GM23248 (cell line): Measurements from ENCODE around the gene EIF3D. TPM values are rescaled to one million over a fixed set of nuclear protein-coding genes. Genes with fewer than 3 reads are reported as not detected.

Source experiments
- DNase-seq: peaks from one replicate; pipeline ENCODE4 v3.0.0-alpha.2; 2015
- H2AFZ ChIP-seq: fragments of 200-600 bp; sonication (generic); 2 replicates; pipeline ENCODE4 v1.6.1; 2016; ENCODE audit warnings: antibody characterized with exemption
- H3F3A ChIP-seq: fragments of 200-600 bp; sonication (generic); 2 replicates; pipeline ENCODE4 v1.6.1; 2016; ENCODE audit warnings: mild to moderate bottlenecking, antibody characterized with exemption, mixed run types; ENCODE audit not compliant: insufficient read depth
- H3K27ac ChIP-seq: fragments of 200-600 bp; sonication (generic); 2 replicates; pipeline ENCODE4 v1.5.1; 2016; ENCODE audit warnings: mild to moderate bottlenecking
- H3K27me3 ChIP-seq: fragments of 200-600 bp; sonication (generic); replicated peaks from 2 replicates; pipeline ENCODE4 v1.6.1; 2016; ENCODE audit warnings: mild to moderate bottlenecking; ENCODE audit not compliant: insufficient read depth
- H3K36me3 ChIP-seq: fragments of 200-600 bp; sonication (generic); 2 replicates; pipeline ENCODE4 v1.6.1; 2016; ENCODE audit warnings: low read depth, mild to moderate bottlenecking
- H3K4me1 ChIP-seq: fragments of 200-600 bp; sonication (generic); 2 replicates; pipeline ENCODE4 v1.6.1; 2016; ENCODE audit warnings: mild to moderate bottlenecking; ENCODE audit not compliant: insufficient read depth
- H3K4me2 ChIP-seq: fragments of 200-600 bp; sonication (generic); one replicate; pipeline ENCODE4 v1.6.1; 2016; ENCODE audit warnings: mild to moderate bottlenecking; ENCODE audit not compliant: unreplicated experiment
- H3K4me3 ChIP-seq: fragments of 200-600 bp; sonication (generic); 2 replicates; pipeline ENCODE4 v1.5.1; 2016; ENCODE audit warnings: mild to moderate bottlenecking
- H3K79me2 ChIP-seq: fragments of 200-600 bp; sonication (generic); 2 replicates; pipeline ENCODE4 v1.6.1; 2016; ENCODE audit warnings: mild to moderate bottlenecking; ENCODE audit not compliant: insufficient read depth
- H3K9ac ChIP-seq: fragments of 200-600 bp; sonication (generic); 2 replicates; pipeline ENCODE4 v1.6.1; 2016; ENCODE audit warnings: mild to moderate bottlenecking
- H3K9me2 ChIP-seq: fragments of 200-600 bp; sonication (generic); 2 replicates; pipeline ENCODE4 v1.6.1; 2016; ENCODE audit warnings: mixed run types, mild to moderate bottlenecking, moderate library complexity; ENCODE audit not compliant: insufficient read depth
- H3K9me3 ChIP-seq: fragments of 200-600 bp; sonication (generic); one replicate; pipeline ENCODE4 v1.6.1; 2017; ENCODE audit warnings: low read depth
- H4K20me1 ChIP-seq: fragments of 200-600 bp; sonication (generic); 2 replicates; pipeline ENCODE4 v1.6.0; 2016; ENCODE audit not compliant: insufficient read depth
- EZH2 ChIP-seq: fragments of 200-600 bp; sonication (generic); IDR thresholded peaks from 2 replicates; pipeline ENCODE4 v1.6.1; 2018; ENCODE audit warnings: antibody characterized with exemption, mild to moderate bottlenecking; ENCODE audit not compliant: insufficient read depth, poor library complexity, severe bottlenecking
- EZH2phosphoT487 ChIP-seq: fragments of 200-600 bp; sonication (generic); IDR thresholded peaks from 2 replicates; pipeline ENCODE4 v1.6.1; 2018; ENCODE audit warnings: antibody characterized with exemption, moderate library complexity, mild to moderate bottlenecking, low read depth; ENCODE audit not compliant: insufficient read depth
- WGBS, 2 experiments: methylation state at CpG; one replicate each; pipeline ENCODE4 v1.1.6; 2015 to 2017; ENCODE audit warnings: low lambda C conversion rate in 2 of 2, low coverage in 1 of 2; ENCODE audit errors: missing lambda C conversion rate in 2 of 2; 5-methylcytosine and 5-hydroxymethylcytosine counted together
- in situ Hi-C: fragments of 300-500 bp; cut with MboI; formaldehyde crosslinking; loops from 2 replicates; pipeline ENCODE4 v1.15.0; 2020
- polyA plus RNA-seq: library from polyadenylated mRNA; unstranded; fragments of >200 nt; fragmentation: Nextera tagmentation; extraction: Ambion mirVana; gene quantifications from 2 replicates; pipeline ENCODE4 v1.2.1, GENCODE V29; 2016
- total RNA-seq: library from RNA; depleted of rRNA; stranded (reverse); fragments of >200 nt; shearing (Covaris generic); gene quantifications from 2 replicates; pipeline ENCODE4 v1.2.3, GENCODE V29; 2014

The EIF3D gene
- total and polyA plus RNA-seq, 2 experiments from 2014 or later: 122 to 377 TPM

DNA sequence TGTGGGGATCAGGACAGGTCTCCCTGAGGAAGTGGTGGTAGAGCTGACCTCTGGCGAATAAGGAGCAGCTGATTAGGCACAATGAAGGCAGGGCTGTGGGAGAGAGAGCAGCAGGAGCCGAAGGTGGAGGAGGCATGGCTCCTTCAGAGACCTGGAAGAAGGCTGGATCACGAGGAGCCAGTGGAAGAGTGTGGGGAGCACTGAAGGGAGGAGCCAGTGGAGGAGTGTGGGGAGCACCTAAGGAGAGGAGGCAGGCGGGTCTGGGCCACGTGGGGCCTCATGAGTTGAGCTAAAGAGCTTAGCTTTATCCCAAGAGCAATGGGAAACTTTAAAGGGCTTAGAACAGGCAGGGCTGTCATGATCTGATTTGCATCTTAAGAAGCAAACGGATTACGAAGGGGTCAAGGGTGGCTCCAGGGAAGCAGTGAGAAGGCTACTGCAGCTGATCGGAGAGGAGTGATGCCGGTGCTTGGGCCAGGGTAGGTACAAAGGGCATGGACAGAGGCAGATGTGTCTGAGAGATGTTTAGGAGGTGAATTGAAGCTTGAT lies 44.9 kb upstream of the EIF3D start:
- WGBS, 2 experiments: 48 to 55% methylated on average over 9 of the region's 9 CpGs
- H3K27ac ChIP-seq: no peak overlapping the region
- H3K9ac ChIP-seq: no peak overlapping the region
- in situ Hi-C loops: no loop called here
- H4K20me1 ChIP-seq: no peaks in the 10 kb centered on the region
- H3K79me2 ChIP-seq: no peaks in the 10 kb centered on the region
- H3K4me1 ChIP-seq: peaks cover 5% of the 10 kb centered on the region
- H3K4me2 ChIP-seq: no peak overlapping the region
- H3F3A ChIP-seq: peaks cover 15% of the 10 kb centered on the region; the same call in 1 of the 2 replicates
- H3K4me3 ChIP-seq: no peak overlapping the region
- H3K9me2 ChIP-seq: no peaks in the 10 kb centered on the region
- H3K36me3 ChIP-seq: no peaks in the 10 kb centered on the region
- no peaks in the 10 kb centered on the region for H3K27me3 ChIP-seq
- no peak overlapping the region for H2AFZ ChIP-seq
- DNase-seq: no peak
- no peaks in the 10 kb centered on the region for H3K9me3 ChIP-seq
- TF ChIP-seq EZH2: no peak
- no peak for TF ChIP-seq EZH2phosphoT487

DNA sequence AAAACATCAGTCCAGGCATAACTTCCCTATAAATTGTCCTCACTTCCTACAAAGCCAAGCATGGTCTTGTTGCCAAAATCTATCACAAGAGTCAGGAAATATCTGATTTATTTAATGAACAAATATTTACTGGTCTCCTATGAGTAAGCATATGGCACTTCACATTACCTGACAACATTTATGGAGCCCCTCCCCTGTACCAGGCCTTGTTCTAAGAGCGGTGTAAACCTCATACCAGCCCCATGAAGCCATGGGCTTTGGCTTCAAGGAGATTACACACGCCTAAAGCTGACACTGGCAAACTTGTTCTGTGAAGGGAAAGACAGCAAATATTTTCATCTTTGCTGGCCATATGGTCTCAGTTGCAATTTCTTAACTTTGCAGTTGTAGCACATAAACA lies 43.0 kb upstream of the EIF3D start:
- H3K9ac ChIP-seq: no peak overlapping the region
- H3K27me3 ChIP-seq: no peaks in the 10 kb centered on the region
- H3F3A ChIP-seq: peaks cover 13% of the 10 kb centered on the region; the same call in 1 of the 2 replicates
- no peak for DNase-seq
- no peak for TF ChIP-seq EZH2phosphoT487
- TF ChIP-seq EZH2: no peak
- no peak overlapping the region for H2AFZ ChIP-seq
- H3K79me2 ChIP-seq: no peaks in the 10 kb centered on the region
- no peak overlapping the region for H3K4me2 ChIP-seq
- no peaks in the 10 kb centered on the region for H4K20me1 ChIP-seq
- H3K36me3 ChIP-seq: no peaks in the 10 kb centered on the region
- in situ Hi-C loops: no loop called here
- no peak overlapping the region for H3K4me3 ChIP-seq
- no peak overlapping the region for H3K27ac ChIP-seq
- no peaks in the 10 kb centered on the region for H3K9me2 ChIP-seq
- peaks cover 5% of the 10 kb centered on the region for H3K4me1 ChIP-seq
- no peaks in the 10 kb centered on the region for H3K9me3 ChIP-seq
- 82 to 86% methylated on average over 2 of the region's 2 CpGs for WGBS, 2 experiments

DNA sequence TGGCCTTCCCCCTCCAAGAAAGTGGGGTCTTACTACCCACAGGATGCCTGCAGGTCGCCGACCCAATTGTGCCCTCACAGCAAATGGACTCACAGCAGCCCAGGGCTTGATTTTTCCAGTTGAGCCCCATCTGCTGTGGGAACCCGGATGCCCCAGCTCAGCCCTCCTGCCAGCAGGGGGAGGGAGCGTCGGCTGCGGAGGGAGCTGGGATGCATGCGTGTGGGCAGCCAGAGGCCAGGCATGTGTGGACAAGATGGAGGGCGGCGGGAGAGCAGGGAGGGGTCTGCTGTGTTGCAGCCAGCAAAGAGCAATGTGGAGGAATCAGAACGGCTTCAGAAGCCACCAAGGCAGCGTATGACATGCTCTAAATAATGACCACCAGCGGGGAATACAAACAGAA lies 41.0 kb upstream of the EIF3D start:
- H2AFZ ChIP-seq: peak overlapping the region; percentile 74
- in situ Hi-C loops: no loop called here

DNA sequence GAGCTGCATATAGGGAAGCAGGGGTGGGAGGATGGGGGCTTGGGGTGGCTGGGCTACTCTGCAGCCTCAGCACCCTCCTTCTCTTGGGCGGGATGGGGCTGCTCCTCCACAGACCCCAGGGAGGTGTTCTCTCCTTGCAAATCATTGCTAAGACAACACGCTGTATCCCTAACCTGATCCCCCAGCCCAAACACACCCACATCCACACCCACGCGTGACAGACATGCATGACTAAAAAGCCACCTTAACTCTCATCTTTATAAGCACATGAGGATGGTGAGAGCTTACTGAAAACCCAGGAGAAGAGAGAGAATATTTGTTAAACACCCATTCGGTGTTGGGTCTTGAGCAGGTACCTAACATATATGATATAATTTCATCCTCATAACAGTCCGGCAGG lies 39.9 kb upstream of the EIF3D start:
- no peaks in the 10 kb centered on the region for H4K20me1 ChIP-seq
- no peaks in the 10 kb centered on the region for H3K9me2 ChIP-seq
- TF ChIP-seq EZH2phosphoT487 (no peak), EZH2 (no peak)
- H3K9me3 ChIP-seq: no peaks in the 10 kb centered on the region
- no peak overlapping the region for H2AFZ ChIP-seq
- H3K4me1 ChIP-seq: no peaks in the 10 kb centered on the region
- no peak overlapping the region for H3K9ac ChIP-seq
- no peak overlapping the region for H3K27ac ChIP-seq
- in situ Hi-C loops: no loop called here
- H3K4me2 ChIP-seq: no peak overlapping the region
- H3K27me3 ChIP-seq: peaks cover 17% of the 10 kb centered on the region
- H3K36me3 ChIP-seq: no peaks in the 10 kb centered on the region
- no peaks in the 10 kb centered on the region for H3K79me2 ChIP-seq
- no peak for DNase-seq
- no peak overlapping the region for H3K4me3 ChIP-seq
- H3F3A ChIP-seq: no peaks in the 10 kb centered on the region
- WGBS, 2 experiments: 70 to 78% methylated on average over 5 to 6 of the region's 6 CpGs

More for the DNA sequence above, 41.0 kb upstream of the EIF3D start:
- Histone ChIP-seq H3K79me2 (no peaks in the 10 kb centered on the region), H3K27ac (no peak overlapping the region), H3K9me2 (no peaks in the 10 kb centered on the region), H3K36me3 (no peaks in the 10 kb centered on the region), H3K4me1 (no peaks in the 10 kb centered on the region), H3F3A (no peaks in the 10 kb centered on the region), H4K20me1 (no peaks in the 10 kb centered on the region), H3K4me3 (no peak overlapping the region), H3K4me2 (peak overlapping the region; percentile 37), H3K9ac (no peak overlapping the region), H3K9me3 (no peaks in the 10 kb centered on the region), H3K27me3 (peaks cover 5% of the 10 kb centered on the region)
- TF ChIP-seq EZH2phosphoT487 (no peak), EZH2 (no peak)
- WGBS, 2 experiments: 25 to 28% methylated on average over 12 of the region's 12 CpGs
- peak; percentile 68 for DNase-seq
